Ramos (cell line): ENCODE results near the gene DUSP7.

Experiments used
- in situ Hi-C: fragments of 300-500 bp; cut with MboI; formaldehyde crosslinking; loops from one replicate; pipeline ENCODE4 v1.14.3; 2022; ENCODE audit warnings: low sequenced_read_pairs; ENCODE audit not compliant: unreplicated experiment

DUSP7 gene, protein sequence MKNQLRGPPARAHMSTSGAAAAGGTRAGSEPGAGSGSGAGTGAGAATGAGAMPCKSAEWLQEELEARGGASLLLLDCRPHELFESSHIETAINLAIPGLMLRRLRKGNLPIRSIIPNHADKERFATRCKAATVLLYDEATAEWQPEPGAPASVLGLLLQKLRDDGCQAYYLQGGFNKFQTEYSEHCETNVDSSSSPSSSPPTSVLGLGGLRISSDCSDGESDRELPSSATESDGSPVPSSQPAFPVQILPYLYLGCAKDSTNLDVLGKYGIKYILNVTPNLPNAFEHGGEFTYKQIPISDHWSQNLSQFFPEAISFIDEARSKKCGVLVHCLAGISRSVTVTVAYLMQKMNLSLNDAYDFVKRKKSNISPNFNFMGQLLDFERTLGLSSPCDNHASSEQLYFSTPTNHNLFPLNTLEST

DNA sequence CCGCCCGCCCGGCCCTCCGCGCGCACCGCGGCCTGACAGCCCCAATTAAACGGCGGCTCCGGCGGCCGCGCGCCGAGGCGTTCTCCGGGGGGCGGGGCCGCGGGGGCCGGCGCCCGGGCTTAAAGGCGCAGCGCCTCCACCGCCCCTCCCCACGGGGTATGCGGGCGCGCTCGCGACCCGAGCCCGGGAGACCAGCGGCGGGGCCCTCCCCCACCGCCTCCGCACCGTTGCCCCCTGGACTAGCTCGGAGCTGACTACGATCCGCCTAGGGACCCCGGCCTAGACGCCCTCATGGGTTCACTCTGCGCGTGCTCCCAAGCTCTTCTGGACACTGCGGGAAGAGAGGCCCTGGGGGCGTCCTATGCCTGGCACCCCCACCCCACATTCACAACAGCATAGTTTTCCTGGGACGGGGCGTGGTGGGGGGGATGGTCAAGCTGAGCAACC, at the start of gene DUSP7:
TSS of gene DUSP7 (minus strand) at position 51 of the 447 bp plus-strand sequence. CDS start 205 bp downstream, outside the sequence.
- in situ Hi-C loops, result no loop called here

DNA sequence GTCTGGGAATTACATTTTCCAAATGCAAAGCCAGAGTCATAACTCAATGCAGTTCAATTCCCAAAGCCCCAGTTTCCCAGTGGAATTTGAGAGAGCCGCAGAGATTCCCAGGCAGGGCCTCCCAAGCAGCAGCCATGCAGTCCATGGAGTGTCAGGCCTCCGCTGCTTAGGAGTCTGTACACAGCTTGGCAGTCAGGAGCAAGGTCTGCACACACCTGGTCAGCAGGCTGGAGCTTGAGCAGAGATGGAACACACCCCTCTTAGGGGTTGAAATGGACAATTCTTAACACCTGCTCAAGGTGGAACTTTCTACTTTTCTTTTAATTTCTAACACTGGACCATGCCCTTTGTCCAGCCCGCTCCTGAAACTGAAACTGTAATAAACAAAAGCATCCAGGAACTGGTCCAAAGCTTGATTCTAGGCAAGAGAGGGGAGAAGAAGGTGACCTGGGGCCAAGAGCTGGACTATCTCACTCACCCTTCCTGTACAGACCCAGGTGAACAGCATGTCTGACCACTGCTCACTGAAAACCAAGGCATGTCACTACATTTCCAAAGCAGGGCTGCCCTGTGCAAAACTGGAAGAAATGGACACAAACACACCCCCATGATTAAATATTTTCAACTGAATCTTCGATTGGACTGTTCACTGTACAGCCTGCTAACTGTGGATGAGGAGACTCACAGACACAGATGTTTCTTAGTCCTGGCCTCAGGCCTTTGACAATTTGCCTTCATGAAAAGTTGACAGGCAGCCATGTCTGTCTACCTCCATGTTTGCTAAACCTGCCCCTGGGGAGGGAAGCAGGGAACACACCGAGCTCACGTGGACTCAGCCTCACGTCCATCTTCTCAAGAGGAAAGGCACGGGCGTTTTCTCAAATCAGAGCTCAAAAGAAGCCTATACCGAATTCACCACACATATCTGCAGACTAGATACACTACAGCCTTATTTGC, 48.6 kb upstream of the DUSP7 start:
- in situ Hi-C loops, result no loop called here

DNA sequence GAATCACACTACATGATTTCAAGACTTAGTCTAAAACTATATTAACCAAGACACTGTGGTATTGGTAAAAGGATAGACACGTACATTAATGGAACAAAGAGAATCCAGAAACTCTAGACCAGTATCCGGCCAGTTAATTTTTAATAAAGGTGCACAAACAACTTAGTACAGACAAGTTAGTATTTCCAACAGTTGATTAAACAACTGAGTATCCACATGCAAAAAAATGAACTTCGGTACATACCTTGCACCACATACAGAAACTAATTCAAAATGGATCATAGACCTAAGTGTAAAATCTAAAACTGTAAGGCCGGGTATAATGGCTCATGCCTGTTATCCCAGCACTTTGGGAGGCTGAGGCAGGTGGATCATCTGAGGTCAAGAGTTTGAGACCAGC, 46.6 kb upstream of the DUSP7 start:
- in situ Hi-C loops, result no loop called here

- in situ Hi-C loops, result no loop called here
These were observed 42.6 kb upstream of the DUSP7 start for GRCh38 chr3:52099001-52099401.

- in situ Hi-C loops, result no loop called here
These were observed 41.6 kb upstream of the DUSP7 start for GRCh38 chr3:52097851-52098507.

DNA sequence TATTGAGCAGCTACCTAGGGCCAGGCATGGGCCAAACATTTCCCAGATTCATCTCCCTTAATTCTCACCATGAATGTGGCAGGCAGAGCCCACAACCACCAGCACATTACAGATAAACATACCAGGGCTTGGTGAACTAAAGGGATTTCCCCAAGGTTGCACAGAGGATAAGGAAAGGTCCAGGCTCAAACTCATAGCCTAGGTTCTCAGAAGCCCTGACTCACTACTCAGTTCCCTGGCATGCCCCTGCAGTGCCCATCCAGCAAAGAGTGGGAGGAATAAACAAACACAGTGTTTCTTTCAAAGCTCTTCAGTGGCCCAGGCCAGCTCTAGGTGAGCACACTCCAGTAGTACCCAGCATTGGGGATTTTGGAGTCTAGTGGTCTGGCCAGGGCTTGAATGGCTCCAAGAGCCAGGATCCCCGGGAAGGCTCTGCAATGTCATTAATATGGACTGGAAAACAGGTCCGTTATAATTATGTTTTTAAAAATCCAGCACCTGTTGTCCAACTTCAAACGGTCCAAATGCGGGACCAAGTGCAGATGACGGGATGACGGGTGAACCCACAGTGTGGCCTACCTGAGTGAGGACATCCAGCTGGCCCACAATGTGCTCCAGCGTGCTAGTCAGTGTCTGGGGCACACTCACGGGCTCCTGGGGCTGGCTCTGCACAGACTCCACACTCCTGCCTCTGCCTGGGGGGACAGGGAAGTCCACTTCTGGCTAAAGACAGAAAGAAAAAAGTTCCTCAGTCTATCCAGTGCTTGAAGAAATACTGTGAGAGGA, 39.8 kb upstream of the DUSP7 start:
- in situ Hi-C loops, result no loop called here

DNA sequence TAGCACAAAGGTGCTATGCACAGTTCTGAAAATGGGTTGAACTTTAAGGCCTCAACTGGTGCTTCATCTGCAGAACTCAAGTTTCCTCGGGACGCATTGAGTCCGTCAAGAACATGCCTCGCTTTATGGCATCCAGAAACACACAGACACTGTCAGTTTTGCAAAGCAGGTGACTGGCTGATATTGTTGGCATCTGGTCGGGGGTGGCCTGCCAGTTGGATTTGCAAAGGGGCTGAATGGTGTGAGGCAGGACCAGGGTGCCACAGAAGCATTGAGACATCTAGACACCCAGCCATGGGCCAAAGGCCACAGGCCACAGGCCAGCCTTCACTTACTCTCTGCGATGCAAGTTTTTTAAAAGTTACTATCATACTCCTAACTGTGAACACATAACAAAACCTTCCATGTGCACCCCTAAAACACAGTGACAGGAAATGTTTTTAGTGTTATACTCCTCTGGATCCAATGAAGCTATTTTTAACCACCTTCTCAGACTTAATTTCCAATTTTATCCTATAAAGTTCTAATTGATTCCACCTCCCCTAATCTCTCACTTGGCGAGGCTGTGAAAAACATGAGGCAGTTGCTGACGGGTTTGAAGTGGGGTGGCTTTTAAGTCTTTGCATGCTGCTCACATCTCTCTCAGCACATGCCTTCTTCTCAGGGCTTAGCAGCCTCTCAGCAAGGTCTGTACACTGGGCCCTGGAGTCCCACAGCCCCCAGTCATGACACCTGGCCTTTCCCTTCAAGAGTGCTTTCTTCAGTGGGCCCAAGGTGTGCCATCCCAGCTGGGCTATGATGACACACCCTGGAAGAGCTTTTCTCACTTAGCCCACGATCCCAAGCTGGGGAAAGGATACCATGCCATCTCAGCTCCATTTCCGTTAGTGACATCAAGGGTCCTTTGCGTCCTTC, 38.5 kb upstream of the DUSP7 start:
- in situ Hi-C loops, result no loop called here

GRCh38 chr3:52093756-52094545, 37.6 kb upstream of the DUSP7 start:
- in situ Hi-C loops, result no loop called here

DNA sequence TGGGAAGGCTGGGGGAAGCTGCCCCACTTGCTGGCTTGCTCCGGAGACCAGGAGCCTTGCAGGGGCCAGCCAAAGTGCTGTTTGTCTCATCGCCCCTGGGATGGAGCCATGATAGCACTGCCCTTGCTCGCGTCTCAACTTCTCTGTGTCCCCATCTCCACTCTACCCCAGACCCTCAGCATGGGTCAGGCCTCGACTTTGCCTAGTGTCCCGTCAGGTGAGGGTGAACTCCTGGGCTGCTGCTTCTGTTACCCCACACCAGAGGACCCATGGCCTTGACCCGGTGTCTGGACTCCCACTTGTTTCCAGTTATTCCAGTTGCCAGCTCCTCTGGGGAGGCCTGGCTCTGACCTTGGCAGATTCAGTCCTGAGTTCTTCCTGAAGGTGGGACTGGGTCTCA, 36.5 kb upstream of the DUSP7 start:
- in situ Hi-C loops, result no loop called here

DNA sequence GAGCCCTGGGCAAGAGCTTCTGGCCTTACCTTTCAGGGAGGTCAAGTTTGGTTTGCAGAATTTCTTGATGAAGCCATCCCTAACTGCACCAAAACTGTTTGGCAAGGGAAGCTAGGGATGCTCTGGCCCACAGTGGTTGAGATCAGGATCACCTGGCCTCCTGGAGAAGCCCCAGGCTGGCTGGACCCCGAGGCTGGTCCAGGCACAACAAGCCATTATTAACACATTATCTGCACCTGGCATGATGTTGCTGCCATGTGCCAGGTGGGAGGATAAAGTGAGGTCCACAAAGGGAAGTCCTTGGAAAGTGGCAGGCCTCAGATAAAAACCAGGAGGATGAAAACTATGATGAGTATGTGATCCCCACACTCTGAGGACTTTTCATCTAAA, 35.9 kb upstream of the DUSP7 start:
- in situ Hi-C loops, result no loop called here

DNA sequence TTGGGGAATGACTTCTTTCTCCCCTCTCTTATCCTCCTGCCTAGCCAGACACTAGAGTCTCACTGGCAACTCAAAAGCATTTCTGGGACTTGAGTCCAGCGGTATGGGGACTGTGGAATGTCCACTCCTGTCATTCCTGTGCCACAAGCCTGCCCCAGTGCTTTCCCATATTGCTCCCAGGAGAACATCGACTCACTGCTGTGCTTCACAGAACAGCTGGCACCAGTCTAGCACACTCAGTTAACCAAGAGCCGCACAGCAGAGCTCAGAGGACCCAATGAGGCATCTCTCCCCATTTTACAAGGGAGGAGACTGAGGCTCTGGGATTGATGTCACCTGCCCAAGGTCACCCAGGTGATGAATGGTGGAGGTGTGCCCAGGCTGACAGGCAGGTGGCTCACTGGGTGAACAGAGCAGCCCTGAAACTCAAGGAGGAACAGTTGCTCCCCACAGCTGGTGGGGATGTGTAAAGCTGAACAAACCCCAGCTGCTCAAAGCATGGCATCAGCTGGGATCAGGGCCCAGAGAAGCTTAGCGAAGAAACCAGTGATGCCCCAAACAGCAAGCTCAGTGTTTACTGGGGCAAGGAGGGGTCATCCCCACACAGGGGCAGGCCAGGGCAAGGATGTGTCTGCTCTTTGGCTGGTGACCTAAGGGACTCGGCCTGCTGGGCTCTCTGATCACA, 35.4 kb upstream of the DUSP7 start:
- in situ Hi-C loops, result no loop called here

DNA sequence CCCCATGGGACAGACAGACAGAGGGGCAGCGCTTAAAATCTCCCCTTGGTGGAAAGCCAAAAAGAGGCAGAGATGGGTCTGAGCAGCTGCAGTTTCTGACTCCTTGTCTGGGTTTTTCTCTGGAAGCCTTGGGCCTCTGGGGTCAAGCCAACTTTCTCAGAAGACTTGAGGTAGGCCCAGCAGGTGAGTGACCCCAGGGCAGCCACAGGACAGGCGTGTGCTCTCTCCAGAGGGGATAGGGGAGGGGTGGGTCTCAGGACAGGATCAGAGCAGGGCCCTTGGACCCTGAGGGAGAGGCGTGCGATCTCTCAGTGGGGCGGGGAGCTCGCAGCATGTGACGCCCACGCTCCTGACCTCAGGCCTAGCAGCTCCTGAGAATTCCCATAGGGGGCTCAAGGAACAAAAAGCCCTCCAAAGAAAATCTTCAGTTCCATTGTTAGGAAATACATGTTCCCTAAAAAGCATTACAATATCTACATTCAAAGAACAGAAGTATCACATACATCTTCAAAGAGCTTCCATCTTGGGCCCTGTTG, 34.6 kb upstream of the DUSP7 start:
- in situ Hi-C loops, result no loop called here

DNA sequence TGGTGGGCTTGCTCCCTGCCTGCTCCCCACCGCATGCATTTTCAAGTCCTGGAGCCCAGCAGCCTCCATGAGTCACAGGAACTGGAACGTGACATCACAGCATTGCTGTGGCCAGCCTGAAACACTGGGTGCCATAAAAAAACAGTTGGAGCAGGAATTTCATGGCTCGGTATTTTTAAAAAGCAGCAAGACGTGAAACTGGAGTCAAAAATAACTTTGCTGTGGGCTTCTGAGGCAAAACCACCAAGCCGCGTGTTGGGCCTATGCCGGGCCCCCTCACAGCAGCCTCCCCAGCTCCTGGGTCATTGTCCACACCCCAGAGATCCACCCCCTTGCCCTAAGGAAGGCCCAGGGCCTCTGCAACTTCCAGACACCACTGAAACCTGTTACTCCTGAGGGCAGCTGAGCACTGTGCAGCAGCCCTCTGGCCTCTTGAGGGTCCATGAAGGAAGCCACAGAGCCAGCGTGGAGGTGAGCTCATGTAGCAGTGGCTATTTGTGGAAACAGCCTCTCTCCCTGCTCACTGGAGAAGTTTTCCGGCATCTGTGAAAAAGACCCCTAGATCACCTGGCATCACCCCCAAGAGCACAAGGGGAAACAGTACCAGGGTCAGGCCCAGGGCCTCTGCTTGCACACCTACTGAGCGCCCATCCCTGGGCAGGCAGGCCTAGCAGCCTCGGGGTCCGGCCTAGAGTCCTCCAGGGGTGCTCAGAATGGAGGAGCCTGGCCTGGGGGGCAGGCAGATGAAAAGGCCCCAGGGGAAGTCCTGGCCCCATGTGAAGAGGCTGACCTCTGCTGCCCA, 34.0 kb upstream of the DUSP7 start:
- in situ Hi-C loops, result no loop called here

- in situ Hi-C loops, result no loop called here
These were observed 33.3 kb upstream of the DUSP7 start for GRCh38 chr3:52089691-52090090.

GRCh38 chr3:52088445-52089367, 32.3 kb upstream of the DUSP7 start:
- in situ Hi-C loops, result no loop called here
